Measurements from ENCODE around the gene ZHX3. TPM values are rescaled to one million over a fixed set of nuclear protein-coding genes. Genes with fewer than 3 reads are reported as not detected.

Gene ZHX3
- total and polyA plus RNA-seq, 11 donors = 10.9 to 43.9 (median 32.3) TPM

- DNase-seq = peak in 3 of 5 donors; percentile 16 to 55 (median 29)
- H3K4me3 ChIP-seq = no peak overlapping the region
- intact Hi-C loops (cut with DNase I) = loop anchor here in 8 of 10 donors (5.0 to 10.0 kb wide), 7 partner anchors 33 to 245 kb away; partner anchors contain the start of genes PLCG1 (in 2 of the 8) and ZHX3 (in 2 of the 8)
Measured at GRCh38 chr20:41169791-41170351, 147.7 kb downstream of the ZHX3 start.

GRCh38 chr20:41169162-41169690 is 148.3 kb downstream of the ZHX3 start:
- ATAC-seq = no peak
- Histone ChIP-seq H3K36me3 (peaks cover 4 to 100% (median 96%) of the 10 kb centered on the region in 9 donors), H3K27me3 (no peaks in the 10 kb centered on the region), H3K27ac (no peak overlapping the region), H3K4me1 (peaks cover 6 to 31% (median 24%) of the 10 kb centered on the region in 12 donors), H3K9me3 (no peaks in the 10 kb centered on the region), H3K4me3 (no peak overlapping the region)
- intact Hi-C loops (cut with DNase I) = no loop called here
- WGBS, 4 donors = 87 to 95% (median 92%) methylated on average over 8 to 9 of the region's 9 CpGs
- DNase-seq = peak in 2 of 5 donors; percentile 10 to 20
- TF ChIP-seq CTCF (IDR thresholded peaks at IDR 0.05) (no peak), POLR2A (IDR thresholded peaks at IDR 0.05) (no peak)

More at GRCh38 chr20:41169791-41170351, 147.7 kb downstream of the ZHX3 start:
- TF ChIP-seq POLR2A (IDR thresholded peaks at IDR 0.05) = no peak
- no peak for TF ChIP-seq CTCF (IDR thresholded peaks at IDR 0.05)
- Histone ChIP-seq H3K27ac (peak overlapping the region in 3 of 12 donors; percentile 12 to 78 (median 42)), H3K9me3 (no peaks in the 10 kb centered on the region), H3K4me1 (peaks cover 6 to 37% (median 30%) of the 10 kb centered on the region in 12 donors), H3K27me3 (no peaks in the 10 kb centered on the region), H3K36me3 (peaks cover 1 to 100% (median 96%) of the 10 kb centered on the region in 9 donors)
- 85 to 90% (median 87%) methylated on average over 14 of the region's 14 CpGs for WGBS, 4 donors
- ATAC-seq = peak in 2 of 4 donors; percentile 1 to 11

GRCh38 chr20:41168281-41169161 is 149.0 kb downstream of the ZHX3 start:
- Histone ChIP-seq H3K27ac (peak overlapping the region in 2 of 12 donors; percentile 1 to 10), H3K27me3 (no peaks in the 10 kb centered on the region), H3K9me3 (no peaks in the 10 kb centered on the region), H3K36me3 (peaks cover 4 to 100% (median 96%) of the 10 kb centered on the region in 9 donors), H3K4me1 (peaks cover 6 to 24% (median 18%) of the 10 kb centered on the region in 12 donors), H3K4me3 (no peak overlapping the region)
- intact Hi-C loops (cut with DNase I) = no loop called here
- DNase-seq = peak in 3 of 5 donors; percentile 10 to 39 (median 20)
- 94 to 97% (median 95%) methylated on average over 10 of the region's 10 CpGs for WGBS, 4 donors
- ATAC-seq = no peak
- no peak for TF ChIP-seq POLR2A (IDR thresholded peaks at IDR 0.05)
- no peak for TF ChIP-seq CTCF (IDR thresholded peaks at IDR 0.05)

Measured in heart left ventricle (tissue), 16 donors.